ENCODE measurements around the gene RPS6KC1. TPM values are rescaled to one million over a fixed set of nuclear protein-coding genes. Genes with fewer than 3 reads are reported as not detected.

Gene RPS6KC1, protein sequence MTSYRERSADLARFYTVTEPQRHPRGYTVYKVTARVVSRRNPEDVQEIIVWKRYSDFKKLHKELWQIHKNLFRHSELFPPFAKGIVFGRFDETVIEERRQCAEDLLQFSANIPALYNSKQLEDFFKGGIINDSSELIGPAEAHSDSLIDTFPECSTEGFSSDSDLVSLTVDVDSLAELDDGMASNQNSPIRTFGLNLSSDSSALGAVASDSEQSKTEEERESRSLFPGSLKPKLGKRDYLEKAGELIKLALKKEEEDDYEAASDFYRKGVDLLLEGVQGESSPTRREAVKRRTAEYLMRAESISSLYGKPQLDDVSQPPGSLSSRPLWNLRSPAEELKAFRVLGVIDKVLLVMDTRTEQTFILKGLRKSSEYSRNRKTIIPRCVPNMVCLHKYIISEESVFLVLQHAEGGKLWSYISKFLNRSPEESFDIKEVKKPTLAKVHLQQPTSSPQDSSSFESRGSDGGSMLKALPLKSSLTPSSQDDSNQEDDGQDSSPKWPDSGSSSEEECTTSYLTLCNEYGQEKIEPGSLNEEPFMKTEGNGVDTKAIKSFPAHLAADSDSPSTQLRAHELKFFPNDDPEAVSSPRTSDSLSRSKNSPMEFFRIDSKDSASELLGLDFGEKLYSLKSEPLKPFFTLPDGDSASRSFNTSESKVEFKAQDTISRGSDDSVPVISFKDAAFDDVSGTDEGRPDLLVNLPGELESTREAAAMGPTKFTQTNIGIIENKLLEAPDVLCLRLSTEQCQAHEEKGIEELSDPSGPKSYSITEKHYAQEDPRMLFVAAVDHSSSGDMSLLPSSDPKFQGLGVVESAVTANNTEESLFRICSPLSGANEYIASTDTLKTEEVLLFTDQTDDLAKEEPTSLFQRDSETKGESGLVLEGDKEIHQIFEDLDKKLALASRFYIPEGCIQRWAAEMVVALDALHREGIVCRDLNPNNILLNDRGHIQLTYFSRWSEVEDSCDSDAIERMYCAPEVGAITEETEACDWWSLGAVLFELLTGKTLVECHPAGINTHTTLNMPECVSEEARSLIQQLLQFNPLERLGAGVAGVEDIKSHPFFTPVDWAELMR
- polyA plus RNA-seq, result 10 to 100 TPM in 1 of 4 donors, 1 to 10 TPM in 3; 5.7 to 11.1 (median 5.8) TPM
- long read RNA-seq, donor 1, result 0 reads
- long read RNA-seq, donor 2, result 0 reads
- long read RNA-seq, donor 3, partial matches to known transcripts, result 7 of 7 reads
- long read RNA-seq, donor 3, other reads (novel, unspliced or antisense), result 0 of 7 reads
- long read RNA-seq, donor 4, result 0 reads
- long read RNA-seq, donor 5, result 0 reads
- long read RNA-seq, donor 6, result 0 reads
- long read RNA-seq, donor 7, result 0 reads
- long read RNA-seq, donor 8, result 0 reads
- long read RNA-seq, donor 9, full-length matches to known transcripts, result 1 of 1 reads
- long read RNA-seq, donor 9, partial matches to known transcripts, result 0 of 1 reads
- long read RNA-seq, donor 9, other reads (novel, unspliced or antisense), result 0 of 1 reads
- long read RNA-seq, donor 10, full-length matches to known transcripts, result 2 of 2 reads
- long read RNA-seq, donor 10, partial matches to known transcripts, result 0 of 2 reads
- long read RNA-seq, donor 10, other reads (novel, unspliced or antisense), result 0 of 2 reads

DNA sequence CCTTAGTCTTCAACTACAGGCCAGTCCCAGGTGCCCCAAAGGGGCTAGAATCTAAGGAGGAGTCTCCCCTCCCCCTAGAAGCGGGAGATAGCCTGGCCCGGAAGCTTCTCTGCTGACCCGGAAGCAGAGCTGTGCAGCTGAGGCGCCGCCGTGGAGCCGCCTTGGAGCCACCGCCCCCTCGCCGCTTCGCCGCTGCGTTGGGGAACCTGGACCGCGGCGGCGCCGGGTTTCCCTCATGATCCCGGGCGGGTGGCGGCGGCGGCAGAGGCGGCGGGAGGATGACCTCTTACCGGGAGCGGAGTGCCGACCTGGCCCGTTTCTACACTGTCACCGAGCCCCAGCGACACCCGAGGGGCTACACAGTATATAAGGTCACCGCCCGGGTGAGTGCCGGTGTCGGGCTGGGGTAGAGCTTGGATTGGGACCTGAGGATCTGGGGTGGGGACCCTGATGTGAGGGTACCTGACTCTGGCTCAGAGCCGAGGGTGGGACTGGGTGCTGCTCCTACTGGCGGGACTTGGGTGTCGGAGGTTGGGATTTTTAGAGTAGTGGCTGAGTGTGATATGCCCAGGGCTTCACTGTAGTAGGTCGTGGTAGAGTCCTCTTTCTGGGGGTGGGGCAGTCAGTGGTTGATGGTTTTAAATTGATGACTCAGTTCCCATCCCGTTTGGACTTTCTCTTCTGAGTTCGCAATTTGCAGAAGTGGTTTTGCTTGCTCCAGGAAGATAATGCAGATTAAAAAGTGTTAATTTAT lies at the start of gene RPS6KC1:
TSS of gene RPS6KC1 (plus strand) at position 115 of the 754 bp plus-strand sequence. CDS start at position 279, 164 bp downstream.
- DNase-seq (peak; percentile 87 to 93), FAIRE-seq (no peak)
- Histone ChIP-seq H3K36me3 (ENCODE audit: control insufficient read depth in 3 of 3, insufficient read depth in 2 of 3, low read depth in 1 of 3, low read length in 3 of 3) (no peaks in the 10 kb centered on the region), H3K27ac (ENCODE audit: low read depth in 1 of 3, low read length in 2 of 3) (peak within 1 kb of the TSS; percentile 81 to 85 (median 84)), H3K4me3 (ENCODE audit: low read depth in 1 of 3, low read length in 3 of 3) (peak within 1 kb of the TSS; percentile 69 to 85 (median 82)), H3K27me3 (ENCODE audit: control insufficient read depth in 3 of 3, insufficient read depth in 3 of 3, low read length in 3 of 3) (no peaks in the 10 kb centered on the region), H3K9me3 (ENCODE audit: control insufficient read depth in 2 of 2, insufficient read depth in 1 of 2, low read depth in 1 of 2, low read length in 1 of 2) (no peaks in the 10 kb centered on the region), H3K4me1 (ENCODE audit: control insufficient read depth in 3 of 3, insufficient read depth in 2 of 3, low read depth in 1 of 3, low read length in 2 of 3) (peaks cover 2 to 7% (median 6%) of the 10 kb centered on the region in 3 donors)
- WGBS, 3 donors, result 0 to 1% (median 1%) methylated on average over 40 to 42 of the region's 42 CpGs

DNA sequence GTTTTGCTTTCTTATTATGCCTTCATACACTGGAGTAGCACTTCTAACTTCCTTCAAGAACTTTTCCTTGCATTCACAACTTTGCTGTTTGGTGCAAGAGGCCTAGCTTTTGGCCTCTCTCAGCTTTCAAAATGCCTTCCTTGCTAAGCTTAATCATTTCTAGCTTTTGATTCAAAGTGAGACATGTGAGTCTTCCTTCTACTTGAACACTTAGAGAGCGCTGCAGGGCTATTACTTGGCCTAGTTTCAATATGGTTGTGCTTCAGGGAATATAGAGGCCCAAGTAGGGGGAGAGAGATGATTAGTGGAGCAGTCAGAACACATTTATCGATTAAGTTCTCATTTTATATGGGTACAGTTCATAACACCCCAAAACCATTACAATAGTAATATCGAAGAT lies 47.8 kb upstream of the RPS6KC1 start:
- Histone ChIP-seq H3K27me3 (ENCODE audit: control insufficient read depth in 3 of 3, insufficient read depth in 3 of 3, low read length in 3 of 3) (no peaks in the 10 kb centered on the region), H3K4me1 (ENCODE audit: control insufficient read depth in 3 of 3, insufficient read depth in 2 of 3, low read depth in 1 of 3, low read length in 2 of 3) (no peaks in the 10 kb centered on the region), H3K9me3 (ENCODE audit: control insufficient read depth in 2 of 2, insufficient read depth in 1 of 2, low read depth in 1 of 2, low read length in 1 of 2) (no peaks in the 10 kb centered on the region), H3K4me3 (ENCODE audit: low read depth in 1 of 3, low read length in 3 of 3) (no peak overlapping the region), H3K27ac (ENCODE audit: low read depth in 1 of 3, low read length in 2 of 3) (no peak overlapping the region), H3K36me3 (ENCODE audit: control insufficient read depth in 3 of 3, insufficient read depth in 2 of 3, low read depth in 1 of 3, low read length in 3 of 3) (peaks cover 0 to 20% (median 6%) of the 10 kb centered on the region in 3 donors)
- FAIRE-seq (no peak), DNase-seq (no peak)
- WGBS, 3 donors, result 68 to 91% (median 78%) methylated on average over 3 of the region's 3 CpGs

GRCh38 chr1:213008564-213008963 lies 42.5 kb upstream of the RPS6KC1 start:
- 75 to 92% (median 80%) methylated on average over 2 of the region's 2 CpGs for WGBS, 3 donors
- Histone ChIP-seq H3K27me3 (ENCODE audit: control insufficient read depth in 3 of 3, insufficient read depth in 3 of 3, low read length in 3 of 3) (no peaks in the 10 kb centered on the region), H3K4me3 (ENCODE audit: low read depth in 1 of 3, low read length in 3 of 3) (no peak overlapping the region), H3K4me1 (ENCODE audit: control insufficient read depth in 3 of 3, insufficient read depth in 2 of 3, low read depth in 1 of 3, low read length in 2 of 3) (no peaks in the 10 kb centered on the region), H3K36me3 (ENCODE audit: control insufficient read depth in 3 of 3, insufficient read depth in 2 of 3, low read depth in 1 of 3, low read length in 3 of 3) (peaks cover 0 to 13% (median 5%) of the 10 kb centered on the region in 3 donors), H3K9me3 (ENCODE audit: control insufficient read depth in 2 of 2, insufficient read depth in 1 of 2, low read depth in 1 of 2, low read length in 1 of 2) (no peaks in the 10 kb centered on the region), H3K27ac (ENCODE audit: low read depth in 1 of 3, low read length in 2 of 3) (no peak overlapping the region)
- FAIRE-seq (no peak), DNase-seq (no peak)

DNA sequence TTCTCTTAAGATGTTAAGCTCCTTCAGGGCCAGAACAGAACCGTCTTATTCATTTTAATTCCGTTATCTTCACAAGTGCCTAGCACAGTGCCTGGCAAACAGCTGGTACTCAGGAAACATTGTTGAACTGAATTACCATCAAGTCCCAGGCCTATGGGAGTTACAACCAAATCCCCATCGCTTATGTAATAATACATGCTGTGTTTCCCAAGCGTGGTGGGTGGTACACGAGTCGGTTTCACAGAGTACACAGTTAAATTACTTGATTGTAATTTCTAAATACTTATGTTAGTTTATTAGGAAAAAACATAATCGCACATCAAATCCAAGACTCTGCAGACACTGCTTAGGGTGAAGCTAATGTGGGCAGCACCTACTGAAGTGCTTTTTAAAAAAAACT lies 36.4 kb upstream of the RPS6KC1 start:
- FAIRE-seq, result no peak
- Histone ChIP-seq H3K27me3 (ENCODE audit: control insufficient read depth in 3 of 3, insufficient read depth in 3 of 3, low read length in 3 of 3) (no peaks in the 10 kb centered on the region), H3K4me3 (ENCODE audit: low read depth in 1 of 3, low read length in 3 of 3) (peak overlapping the region; percentile 52 to 74 (median 70)), H3K27ac (ENCODE audit: low read depth in 1 of 3, low read length in 2 of 3) (peak overlapping the region in 2 of 3 donors; percentile 73 to 95), H3K4me1 (ENCODE audit: control insufficient read depth in 3 of 3, insufficient read depth in 2 of 3, low read depth in 1 of 3, low read length in 2 of 3) (peaks cover 0 to 7% (median 1%) of the 10 kb centered on the region in 3 donors), H3K9me3 (ENCODE audit: control insufficient read depth in 2 of 2, insufficient read depth in 1 of 2, low read depth in 1 of 2, low read length in 1 of 2) (no peaks in the 10 kb centered on the region), H3K36me3 (ENCODE audit: control insufficient read depth in 3 of 3, insufficient read depth in 2 of 3, low read depth in 1 of 3, low read length in 3 of 3) (peaks cover 0 to 2% (median 0%) of the 10 kb centered on the region in 3 donors)
- 9 to 15% (median 14%) methylated on average over 7 of the region's 7 CpGs for WGBS, 3 donors
- peak in 1 of 2 donors; percentile 4 for DNase-seq

DNA sequence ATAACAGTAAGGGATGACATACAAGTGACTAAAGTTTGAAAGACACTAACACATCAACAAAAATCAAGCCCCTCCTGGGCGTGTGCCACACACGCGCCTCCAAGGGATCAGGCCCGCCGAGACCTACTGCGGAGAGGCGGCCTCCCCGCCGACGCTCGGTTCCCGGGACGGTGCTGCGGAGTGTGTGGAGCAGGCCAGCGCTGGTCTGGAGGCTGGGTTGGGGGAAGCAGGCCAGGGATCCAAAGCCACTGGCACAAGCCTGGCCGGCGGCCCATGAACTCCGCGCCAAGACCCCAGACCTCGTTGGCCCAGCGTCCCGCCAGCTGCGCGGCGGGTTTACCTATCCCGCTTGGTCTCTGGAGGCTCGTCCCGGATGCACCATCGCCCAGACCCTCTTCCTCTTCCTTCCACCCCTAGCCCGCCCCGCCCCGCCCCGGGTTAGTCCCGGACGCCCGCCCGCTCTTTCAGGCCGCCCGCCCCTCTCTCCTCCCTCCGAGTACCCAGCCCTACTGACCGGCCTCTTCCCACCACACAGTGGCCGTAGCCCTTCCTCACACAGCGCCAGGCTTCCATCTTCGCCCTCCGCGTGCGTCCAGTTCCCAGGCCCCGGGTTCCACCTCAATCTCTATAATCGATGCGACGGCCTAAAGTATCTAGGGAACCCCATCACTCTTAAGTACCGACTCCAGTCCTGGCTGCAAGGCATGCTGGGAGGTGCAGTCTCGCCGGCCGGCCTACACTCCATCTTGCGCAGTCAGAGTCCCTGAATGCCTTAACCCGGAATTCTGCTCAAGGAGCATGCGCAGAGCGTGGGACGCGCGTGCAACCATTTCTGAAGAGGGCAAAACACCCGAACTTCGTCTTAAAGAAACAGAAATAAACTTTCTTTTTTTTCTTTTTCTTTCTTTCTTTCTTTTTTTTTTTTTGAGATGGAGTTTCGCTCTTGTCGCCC lies 35.7 kb upstream of the RPS6KC1 start, which contains the start of gene ANGEL2:
TSS of gene ANGEL2 (minus strand) at position 769 of the 952 bp plus-strand sequence. CDS start at position 573, 196 bp downstream.
- H3K27me3 ChIP-seq (ENCODE audit: control insufficient read depth in 3 of 3, insufficient read depth in 3 of 3, low read length in 3 of 3), result no peaks in the 10 kb centered on the region
- peaks cover 0 to 7% (median 1%) of the 10 kb centered on the region in 3 donors for H3K4me1 ChIP-seq (ENCODE audit: control insufficient read depth in 3 of 3, insufficient read depth in 2 of 3, low read depth in 1 of 3, low read length in 2 of 3)
- 0 to 1% (median 1%) methylated on average over 57 to 66 of the region's 66 CpGs for WGBS, 3 donors
- H3K9me3 ChIP-seq (ENCODE audit: control insufficient read depth in 2 of 2, insufficient read depth in 1 of 2, low read depth in 1 of 2, low read length in 1 of 2), result no peaks in the 10 kb centered on the region
- H3K36me3 ChIP-seq (ENCODE audit: control insufficient read depth in 3 of 3, insufficient read depth in 2 of 3, low read depth in 1 of 3, low read length in 3 of 3), result peaks cover 0 to 2% (median 0%) of the 10 kb centered on the region in 3 donors
- peak; percentile 99 for DNase-seq
- H3K4me3 ChIP-seq (ENCODE audit: low read depth in 1 of 3, low read length in 3 of 3), result peak within 1 kb of the TSS; percentile 52 to 74 (median 70)
- H3K27ac ChIP-seq (ENCODE audit: low read depth in 1 of 3, low read length in 2 of 3), result peak within 1 kb of the TSS; percentile 73 to 95 (median 80)
- no peak for FAIRE-seq

GRCh38 chr1:213017447-213018273 lies 33.4 kb upstream of the RPS6KC1 start:
- Histone ChIP-seq H3K4me1 (ENCODE audit: control insufficient read depth in 3 of 3, insufficient read depth in 2 of 3, low read depth in 1 of 3, low read length in 2 of 3) (peaks cover 0 to 7% (median 1%) of the 10 kb centered on the region in 3 donors), H3K27me3 (ENCODE audit: control insufficient read depth in 3 of 3, insufficient read depth in 3 of 3, low read length in 3 of 3) (no peaks in the 10 kb centered on the region), H3K27ac (ENCODE audit: low read depth in 1 of 3, low read length in 2 of 3) (no peak overlapping the region), H3K9me3 (ENCODE audit: control insufficient read depth in 2 of 2, insufficient read depth in 1 of 2, low read depth in 1 of 2, low read length in 1 of 2) (no peaks in the 10 kb centered on the region), H3K4me3 (ENCODE audit: low read depth in 1 of 3, low read length in 3 of 3) (no peak overlapping the region), H3K36me3 (ENCODE audit: control insufficient read depth in 3 of 3, insufficient read depth in 2 of 3, low read depth in 1 of 3, low read length in 3 of 3) (no peaks in the 10 kb centered on the region)
- FAIRE-seq, result no peak
- no peak for DNase-seq
- 94 to 95% (median 94%) methylated on average over 9 of the region's 9 CpGs for WGBS, 3 donors
